Neural progenitor cell (in vitro differentiated cells): ENCODE results near the gene SPTBN4. TPM values are rescaled to one million over a fixed set of nuclear protein-coding genes. Genes with fewer than 3 reads are reported as not detected.

Experiments
- DNase-seq: peaks from one replicate; pipeline ENCODE4 v3.0.0-alpha.2; 2016; ENCODE audit warnings: low spot score
- H2AFZ ChIP-seq: fragments of 200-600 bp; sonication (generic); replicated peaks from 2 replicates; pipeline ENCODE4 v1.6.1; 2016; ENCODE audit warnings: antibody characterized with exemption
- H3F3A ChIP-seq: fragments of 200-600 bp; sonication (generic); 2 replicates; pipeline ENCODE4 v1.6.1; 2016; ENCODE audit warnings: antibody characterized with exemption, low read depth
- H3K27ac ChIP-seq: fragments of 200-600 bp; sonication (generic); 2 replicates; pipeline ENCODE4 v1.5.1; 2016; ENCODE audit warnings: mild to moderate bottlenecking
- H3K27me3 ChIP-seq: fragments of 200-600 bp; sonication (generic); 2 replicates; pipeline ENCODE4 v1.6.1; 2016; ENCODE audit warnings: mild to moderate bottlenecking, moderate library complexity
- H3K36me3 ChIP-seq: fragments of 200-600 bp; sonication (generic); 2 replicates; pipeline ENCODE4 v1.5.1; 2016
- H3K4me1 ChIP-seq: fragments of 200-600 bp; sonication (generic); 2 replicates; pipeline ENCODE4 v1.6.1; 2016; ENCODE audit warnings: mixed run types
- H3K4me2 ChIP-seq: fragments of 200-600 bp; sonication (generic); 2 replicates; pipeline ENCODE4 v1.6.1; 2016
- H3K4me3 ChIP-seq: fragments of 200-600 bp; sonication (generic); 2 replicates; pipeline ENCODE4 v1.5.1; 2016
- H3K79me2 ChIP-seq: fragments of 200-600 bp; sonication (generic); 2 replicates; pipeline ENCODE4 v1.6.1; 2016; ENCODE audit warnings: low read depth
- H3K9ac ChIP-seq: fragments of 200-600 bp; sonication (generic); 2 replicates; pipeline ENCODE4 v1.6.1; 2016
- H3K9me3 ChIP-seq: fragments of 200-600 bp; sonication (generic); 2 replicates; pipeline ENCODE4 v1.5.1; 2016; ENCODE audit warnings: low read depth
- H4K20me1 ChIP-seq: fragments of 200-600 bp; sonication (generic); 2 replicates; pipeline ENCODE4 v1.6.1; 2016; ENCODE audit warnings: low read depth
- H3K27ac Mint-ChIP-seq: 3 replicates; pipeline ENCODE4 v1.8.0; 2021; ENCODE audit warnings: mixed read lengths
- H3K27me3 Mint-ChIP-seq: 2 replicates; pipeline ENCODE4 v1.8.0; 2022; ENCODE audit warnings: low read depth, mild to moderate bottlenecking, inconsistent platforms, moderate library complexity, mixed read lengths; ENCODE audit not compliant: insufficient read depth
- H3K36me3 Mint-ChIP-seq: 3 replicates; pipeline ENCODE4 v1.8.0; 2021; ENCODE audit warnings: mixed read lengths
- H3K4me1 Mint-ChIP-seq: 3 replicates; pipeline ENCODE4 v1.8.0; 2021; ENCODE audit warnings: mixed read lengths
- H3K4me3 Mint-ChIP-seq: 3 replicates; pipeline ENCODE4 v1.8.0; 2021; ENCODE audit warnings: mild to moderate bottlenecking, moderate library complexity, mixed read lengths
- H3K9me3 Mint-ChIP-seq: 3 replicates; pipeline ENCODE4 v1.8.0; 2020; ENCODE audit warnings: mixed read lengths
- CTCF ChIP-seq: fragments of 200-600 bp; sonication (generic); IDR thresholded peaks from 2 replicates; pipeline ENCODE4 v1.5.1; 2017; ENCODE audit warnings: antibody characterized with exemption, mild to moderate bottlenecking
- EZH2 ChIP-seq: fragments of 200-600 bp; sonication (generic); IDR thresholded peaks from 2 replicates; pipeline ENCODE4 v1.6.1; 2017; ENCODE audit warnings: antibody characterized with exemption, mild to moderate bottlenecking, moderate library complexity
- EZH2phosphoT487 ChIP-seq: fragments of 200-600 bp; sonication (generic); IDR thresholded peaks from 2 replicates; pipeline ENCODE4 v1.6.1; 2017; ENCODE audit warnings: antibody characterized with exemption
- total RNA-seq: library from RNA; depleted of rRNA; stranded (reverse); fragments of >200 nt; gene quantifications from 2 replicates; pipeline ENCODE4 v1.2.3, GENCODE V29; 2015; ENCODE audit warnings: low replicate concordance

Gene SPTBN4
- total RNA-seq, 1 donor from 2014 or later: 2.5 TPM

DNA sequence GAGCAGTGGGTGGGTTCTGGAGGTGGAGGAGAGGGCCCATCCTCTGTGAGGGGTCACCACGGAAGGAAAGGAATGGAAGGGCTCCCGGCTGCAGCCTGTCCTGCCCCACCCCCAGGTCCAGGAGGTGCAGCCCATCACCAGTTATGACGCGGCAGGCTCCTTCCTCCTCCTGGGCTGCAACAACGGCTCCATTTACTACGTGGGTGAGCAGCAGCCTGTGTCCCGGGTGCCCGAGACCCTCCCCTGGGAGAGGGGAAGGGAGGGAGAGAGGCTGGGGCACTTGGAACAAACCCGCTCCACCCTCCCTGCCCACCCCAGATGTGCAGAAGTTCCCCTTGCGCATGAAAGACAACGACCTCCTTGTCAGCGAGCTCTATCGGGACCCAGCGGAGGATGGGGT lies 116.5 kb downstream of the SPTBN4 start:
- DNase-seq: no peak
- Histone ChIP-seq H3K36me3 (no peaks in the 10 kb centered on the region), H3K4me1 (no peaks in the 10 kb centered on the region), H3K27ac (no peak overlapping the region), H3K27me3 (no peaks in the 10 kb centered on the region), H3F3A (peaks cover 10% of the 10 kb centered on the region), H3K9me3 (no peaks in the 10 kb centered on the region), H4K20me1 (no peaks in the 10 kb centered on the region), H3K9ac (no peak overlapping the region), H3K4me2 (no peak overlapping the region), H2AFZ (no peak overlapping the region), H3K4me3 (no peak overlapping the region), H3K79me2 (no peaks in the 10 kb centered on the region)
- H3K27ac Mint-ChIP-seq: no peak overlapping the region
- H3K36me3 Mint-ChIP-seq: peaks cover 11% of the 10 kb centered on the region
- H3K4me3 Mint-ChIP-seq: no peak overlapping the region
- H3K27me3 Mint-ChIP-seq: peaks cover 8% of the 10 kb centered on the region
- no peaks in the 10 kb centered on the region for H3K9me3 Mint-ChIP-seq
- TF ChIP-seq CTCF (no peak), EZH2phosphoT487 (no peak), EZH2 (no peak)
- H3K4me1 Mint-ChIP-seq: no peaks in the 10 kb centered on the region

GRCh38 chr19:40584007-40584406 lies 117.2 kb downstream of the SPTBN4 start:
- H2AFZ ChIP-seq: no peak overlapping the region
- no peak for TF ChIP-seq EZH2
- TF ChIP-seq CTCF: peak; percentile 38
- Mint-ChIP-seq H3K27ac (no peak overlapping the region), H3K36me3 (peaks cover 11% of the 10 kb centered on the region), H3K9me3 (no peaks in the 10 kb centered on the region), H3K27me3 (peaks cover 8% of the 10 kb centered on the region), H3K4me1 (no peaks in the 10 kb centered on the region), H3K4me3 (no peak overlapping the region)
- H3F3A ChIP-seq: peaks cover 3% of the 10 kb centered on the region
- no peak overlapping the region for H3K4me3 ChIP-seq
- H3K4me1 ChIP-seq: no peaks in the 10 kb centered on the region
- no peak overlapping the region for H3K4me2 ChIP-seq
- no peaks in the 10 kb centered on the region for H3K27me3 ChIP-seq
- H4K20me1 ChIP-seq: no peaks in the 10 kb centered on the region
- H3K9ac ChIP-seq: no peak overlapping the region
- H3K27ac ChIP-seq: no peak overlapping the region
- no peaks in the 10 kb centered on the region for H3K36me3 ChIP-seq
- DNase-seq: no peak
- no peaks in the 10 kb centered on the region for H3K79me2 ChIP-seq
- no peaks in the 10 kb centered on the region for H3K9me3 ChIP-seq

GRCh38 chr19:40585241-40585981 lies 118.6 kb downstream of the SPTBN4 start:
- TF ChIP-seq CTCF: no peak
- H3K27me3 Mint-ChIP-seq: peaks cover 8% of the 10 kb centered on the region
- Histone ChIP-seq H3F3A (no peaks in the 10 kb centered on the region), H3K9ac (no peak overlapping the region), H3K9me3 (no peaks in the 10 kb centered on the region), H3K79me2 (no peaks in the 10 kb centered on the region), H3K4me1 (peaks cover 7% of the 10 kb centered on the region), H3K27me3 (no peaks in the 10 kb centered on the region), H4K20me1 (no peaks in the 10 kb centered on the region), H3K27ac (no peak overlapping the region), H3K36me3 (no peaks in the 10 kb centered on the region), H2AFZ (no peak overlapping the region), H3K4me3 (no peak overlapping the region), H3K4me2 (no peak overlapping the region)
- H3K4me1 Mint-ChIP-seq: peaks cover 8% of the 10 kb centered on the region
- DNase-seq: no peak
- no peaks in the 10 kb centered on the region for H3K9me3 Mint-ChIP-seq
- H3K4me3 Mint-ChIP-seq: no peak overlapping the region
- no peak overlapping the region for H3K27ac Mint-ChIP-seq
- peaks cover 11% of the 10 kb centered on the region for H3K36me3 Mint-ChIP-seq
